Testis (tissue), 3 donors: ENCODE results near the gene MRPL41. TPM values are rescaled to one million over a fixed set of nuclear protein-coding genes. Genes with fewer than 3 reads are reported as not detected.
"Not testable (repeated sequence)": the region's sequence is repeated elsewhere in the genome, so short reads cannot be mapped to it uniquely, and the experiment has no call there.

ENCODE experiments used
- DNase-seq: peaks from one replicate; pipeline ENCODE4 v3.0.0-alpha.2; 2019
- H3K27ac ChIP-seq, 2 donors: fragments of 200-600 bp; sonication (generic); one replicate each; pipeline ENCODE4 v1.5.1; 2019
- H3K27me3 ChIP-seq: fragments of 200-600 bp; sonication (generic); one replicate; pipeline ENCODE4 v1.5.1; 2019
- H3K36me3 ChIP-seq: fragments of 200-600 bp; sonication (generic); one replicate; pipeline ENCODE4 v1.5.1; 2017; ENCODE audit warnings: low read depth; ENCODE audit errors: missing control alignments
- H3K4me1 ChIP-seq: fragments of 200-600 bp; sonication (generic); one replicate; pipeline ENCODE4 v1.5.1; 2019
- H3K4me3 ChIP-seq, 2 donors: fragments of 200-600 bp; sonication (generic); one replicate each; pipeline ENCODE4 v1.5.1; 2017 to 2019
- H3K9me3 ChIP-seq: fragments of 200-600 bp; sonication (generic); one replicate; pipeline ENCODE4 v1.5.1; 2017
- POLR2A ChIP-seq: fragments of 450-650 bp; IDR thresholded peaks from one replicate; pipeline ENCODE4 v1.6.1; 2017; ENCODE audit warnings: antibody characterized with exemption, mild to moderate bottlenecking, moderate library complexity
- WGBS, 2 donors: methylation state at CpG; one replicate each; pipeline ENCODE4 v1.1.5; 2018; 5-methylcytosine and 5-hydroxymethylcytosine counted together
- intact Hi-C: fragments of 100-400 bp; cut with DNase I; formaldehyde crosslinking; loops from one replicate; pipeline ENCODE4 v1.15.1; 2023; ENCODE audit warnings: low total_unique reads
- polyA plus RNA-seq: library from polyadenylated mRNA; stranded (reverse); fragments of 350-450 nt; fragmentation: Illumina TruSeq; extraction: RNeasy Lipid Tissue Mini Kit (QIAGEN cat#74804); gene quantifications from one replicate; pipeline ENCODE4 v1.2.3, GENCODE V29; 2014; ENCODE audit warnings: low read depth, low replicate concordance; ENCODE audit not compliant: insufficient read depth
- total RNA-seq, 2 donors: library from RNA; depleted of rRNA; stranded (reverse); fragments of >200 nt; gene quantifications; one replicate each; pipeline ENCODE4 v1.2.3, GENCODE V29; 2016
- TF ChIP-seq, protein P1 (sequence below), 3 experiments: fragments of 450-650 bp in 2 of 3; fragments of 200-600 bp in 1 of 3; sonication (generic) in 1 of 3; IDR thresholded peaks; one replicate each; pipeline ENCODE4 v1.5.1; 2016 to 2019; ENCODE audit warnings: antibody characterized with exemption in 3 of 3, mild to moderate bottlenecking in 2 of 3, moderate library complexity in 1 of 3

The MRPL41 gene
- total and polyA plus RNA-seq, 3 donors from 2014 or later, result 25.9 to 55.0 (median 29.8) TPM

GRCh38 chr9:137514691-137515337 lies 36.9 kb upstream of the MRPL41 start:
- Histone ChIP-seq H3K27me3 (no peaks in the 10 kb centered on the region), H3K9me3 (no peaks in the 10 kb centered on the region), H3K4me3 (no peak overlapping the region), H3K36me3 (no peaks in the 10 kb centered on the region), H3K27ac (no peak overlapping the region), H3K4me1 (no peaks in the 10 kb centered on the region)
- no peak for DNase-seq
- 87 to 94% methylated on average over 8 to 24 of the region's 30 CpGs for WGBS, 2 donors
- intact Hi-C loops, result no loop called here
- TF ChIP-seq, protein P1, sequence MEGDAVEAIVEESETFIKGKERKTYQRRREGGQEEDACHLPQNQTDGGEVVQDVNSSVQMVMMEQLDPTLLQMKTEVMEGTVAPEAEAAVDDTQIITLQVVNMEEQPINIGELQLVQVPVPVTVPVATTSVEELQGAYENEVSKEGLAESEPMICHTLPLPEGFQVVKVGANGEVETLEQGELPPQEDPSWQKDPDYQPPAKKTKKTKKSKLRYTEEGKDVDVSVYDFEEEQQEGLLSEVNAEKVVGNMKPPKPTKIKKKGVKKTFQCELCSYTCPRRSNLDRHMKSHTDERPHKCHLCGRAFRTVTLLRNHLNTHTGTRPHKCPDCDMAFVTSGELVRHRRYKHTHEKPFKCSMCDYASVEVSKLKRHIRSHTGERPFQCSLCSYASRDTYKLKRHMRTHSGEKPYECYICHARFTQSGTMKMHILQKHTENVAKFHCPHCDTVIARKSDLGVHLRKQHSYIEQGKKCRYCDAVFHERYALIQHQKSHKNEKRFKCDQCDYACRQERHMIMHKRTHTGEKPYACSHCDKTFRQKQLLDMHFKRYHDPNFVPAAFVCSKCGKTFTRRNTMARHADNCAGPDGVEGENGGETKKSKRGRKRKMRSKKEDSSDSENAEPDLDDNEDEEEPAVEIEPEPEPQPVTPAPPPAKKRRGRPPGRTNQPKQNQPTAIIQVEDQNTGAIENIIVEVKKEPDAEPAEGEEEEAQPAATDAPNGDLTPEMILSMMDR (IDR thresholded peaks at IDR 0.05), result no peak
- TF ChIP-seq POLR2A, result no peak

DNA sequence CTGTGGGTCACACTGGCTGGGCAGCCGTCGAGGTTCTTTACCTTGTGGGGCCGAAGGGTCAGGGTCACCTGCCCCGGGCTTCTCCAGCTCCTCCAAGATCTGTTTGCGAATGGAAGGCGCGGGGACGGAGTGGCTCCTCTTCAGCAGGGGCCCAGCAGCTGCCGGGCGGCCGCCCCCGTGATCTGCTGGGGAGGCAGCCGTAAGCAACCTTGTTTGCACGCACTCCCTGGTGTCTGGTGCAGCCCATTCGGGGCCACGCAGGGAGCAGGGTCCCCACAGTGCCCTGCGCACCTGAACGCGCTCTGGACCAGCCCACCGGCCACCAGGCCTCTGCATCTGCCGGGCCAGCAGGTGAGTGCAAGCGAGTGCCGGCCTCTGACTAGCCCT lies 36.3 kb upstream of the MRPL41 start:
- Histone ChIP-seq H3K9me3 (no peaks in the 10 kb centered on the region), H3K4me1 (no peaks in the 10 kb centered on the region), H3K4me3 (no peak overlapping the region), H3K27ac (no peak overlapping the region), H3K27me3 (no peaks in the 10 kb centered on the region), H3K36me3 (no peaks in the 10 kb centered on the region)
- TF ChIP-seq, protein P1 (IDR thresholded peaks at IDR 0.05), result no peak
- TF ChIP-seq POLR2A, result no peak
- no peak for DNase-seq
- intact Hi-C loops, result no loop called here
- WGBS, 2 donors, result 84 to 87% methylated on average over 10 to 23 of the region's 23 CpGs

GRCh38 chr9:137516144-137516917 lies 35.3 kb upstream of the MRPL41 start:
- no peak for DNase-seq
- Histone ChIP-seq H3K27me3 (no peaks in the 10 kb centered on the region), H3K4me3 (no peak overlapping the region), H3K4me1 (no peaks in the 10 kb centered on the region), H3K27ac (no peak overlapping the region), H3K36me3 (no peaks in the 10 kb centered on the region), H3K9me3 (no peaks in the 10 kb centered on the region)
- TF ChIP-seq, protein P1 (IDR thresholded peaks at IDR 0.05), result no peak
- TF ChIP-seq POLR2A, result no peak
- intact Hi-C loops, result no loop called here
- WGBS, 2 donors, result 88 to 90% methylated on average over 4 to 10 of the region's 10 CpGs

- 91 to 95% methylated on average over 13 of the region's 13 CpGs for WGBS, 2 donors
- H3K4me3 ChIP-seq, DNase-seq, H3K4me1 ChIP-seq, intact Hi-C loops, H3K27me3 ChIP-seq, H3K27ac ChIP-seq, H3K9me3 ChIP-seq, H3K36me3 ChIP-seq: not testable (repeated sequence)
Measured at GRCh38 chr9:137518661-137519459, 32.8 kb upstream of the MRPL41 start.

DNA sequence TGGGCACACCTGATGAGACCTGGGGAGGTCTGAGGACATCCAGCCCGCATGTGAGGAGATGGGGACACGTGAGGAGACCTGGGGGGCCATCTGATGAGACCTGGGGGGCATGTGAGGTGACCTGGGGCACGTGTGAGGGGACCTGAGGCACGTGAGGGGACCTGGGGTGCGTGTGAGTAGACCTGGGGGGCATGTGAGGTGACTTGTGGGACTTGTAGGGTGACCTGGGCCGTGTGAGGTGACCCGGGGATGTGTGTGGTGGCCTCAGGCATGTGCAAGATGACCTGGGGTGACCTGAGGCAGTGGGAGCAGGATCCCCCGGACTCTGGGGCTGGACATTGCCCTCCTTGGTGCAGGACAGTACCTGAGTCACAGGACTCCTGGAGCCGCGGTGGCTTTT lies 32.1 kb upstream of the MRPL41 start:
- intact Hi-C loops, result no loop called here
- Histone ChIP-seq H3K4me1 (no peaks in the 10 kb centered on the region), H3K9me3 (no peaks in the 10 kb centered on the region), H3K4me3 (no peak overlapping the region), H3K27me3 (no peaks in the 10 kb centered on the region), H3K36me3 (no peaks in the 10 kb centered on the region), H3K27ac (no peak overlapping the region)
- no peak for DNase-seq
- 92 to 93% methylated on average over 10 of the region's 10 CpGs for WGBS, 2 donors
- no peak for TF ChIP-seq POLR2A
- TF ChIP-seq, protein P1 (IDR thresholded peaks at IDR 0.05), result no peak
